Ishikawa (cell line): ENCODE results near the gene SAMD9.

Source experiments
- EP300 ChIP-seq: IDR thresholded peaks from 2 replicates; pipeline ENCODE4 v1.6.1; 2012; ENCODE audit warnings: borderline replicate concordance
- MAX ChIP-seq: IDR thresholded peaks from 2 replicates; pipeline ENCODE4 v1.6.1; 2012

GRCh38 chr7:93117327-93117726 is 452 bp downstream of the SAMD9 start:
- TF ChIP-seq MAX (no peak), EP300 (no peak)
